CD14-positive monocyte (primary cell): ENCODE data around the gene DCHS1. TPM values are rescaled to one million over a fixed set of nuclear protein-coding genes. Genes with fewer than 3 reads are reported as not detected.

Source experiments
- DNase-seq, 3 donors: peaks; one replicate each; pipeline ENCODE4 v3.0.0-alpha.2; 2011 to 2022
- H2AFZ ChIP-seq: 2 replicates; pipeline ENCODE4 v1.6.0; 2012; ENCODE audit warnings: mild to moderate bottlenecking, low read depth, low read length, inconsistent platforms; ENCODE audit not compliant: insufficient read depth, poor library complexity, severe bottlenecking
- H3K27ac ChIP-seq, 2 donors: 1 replicate in 1 of 2; 2 replicates in 1 of 2; pipeline ENCODE4 v1.5.1; 2012 to 2013; ENCODE audit warnings: low read length in 2 of 2, control low read depth in 1 of 2, inconsistent platforms in 1 of 2, low read depth in 1 of 2, mild to moderate bottlenecking in 1 of 2
- H3K27me3 ChIP-seq, 2 donors: one replicate each; pipeline versions ENCODE4 v1.6.0 to v1.6.1; 2011 to 2013; ENCODE audit warnings: low read length in 2 of 2; ENCODE audit not compliant: control insufficient read depth in 2 of 2, insufficient read depth in 2 of 2
- H3K36me3 ChIP-seq, 2 donors: replicated peaks in 1 of 2; 1 replicate in 1 of 2; 2 replicates in 1 of 2; pipeline versions ENCODE4 v1.5.1 to v1.6.1; 2012 to 2013; ENCODE audit warnings: low read length in 2 of 2, control low read depth in 1 of 2, inconsistent platforms in 1 of 2, mild to moderate bottlenecking in 1 of 2; ENCODE audit not compliant: insufficient read depth in 2 of 2, control insufficient read depth in 1 of 2
- H3K4me1 ChIP-seq, 2 donors: 1 replicate in 1 of 2; 2 replicates in 1 of 2; pipeline versions ENCODE4 v1.5.1 to v1.6.1; 2012 to 2013; ENCODE audit warnings: low read length in 2 of 2, control low read depth in 1 of 2, inconsistent platforms in 1 of 2, mild to moderate bottlenecking in 1 of 2, moderate library complexity in 1 of 2; ENCODE audit not compliant: insufficient read depth in 2 of 2, control insufficient read depth in 1 of 2
- H3K4me2 ChIP-seq: replicated peaks from 2 replicates; pipeline ENCODE3; 2012; ENCODE audit warnings: low read length, moderate library complexity, mild to moderate bottlenecking; ENCODE audit not compliant: poor library complexity, severe bottlenecking; ENCODE audit errors: extremely low read depth
- H3K4me3 ChIP-seq, 3 experiments: fragments of 200-600 bp in 1 of 3; sonication (generic) in 1 of 3; replicated peaks in 1 of 3; 1 replicate in 2 of 3; 2 replicates in 1 of 3; pipeline ENCODE4 v1.5.1; 2011 to 2013; ENCODE audit warnings: low read length in 3 of 3, mild to moderate bottlenecking in 3 of 3, control low read depth in 2 of 3, low read depth in 2 of 3, inconsistent platforms in 1 of 3, moderate library complexity in 1 of 3
- H3K79me2 ChIP-seq: 2 replicates; pipeline ENCODE4 v1.6.0; 2012; ENCODE audit warnings: mild to moderate bottlenecking, control low read depth, inconsistent platforms, low read length, moderate library complexity; ENCODE audit not compliant: insufficient read depth
- H3K9ac ChIP-seq: 2 replicates; pipeline ENCODE4 v1.6.0; 2017; ENCODE audit warnings: low read length, mild to moderate bottlenecking; ENCODE audit not compliant: insufficient read depth, poor library complexity, severe bottlenecking
- H3K9me3 ChIP-seq, 2 donors: replicated peaks in 1 of 2; 1 replicate in 1 of 2; 2 replicates in 1 of 2; pipeline versions ENCODE4 v1.5.1 to v1.6.1; 2012 to 2013; ENCODE audit warnings: low read length in 2 of 2, control low read depth in 1 of 2; ENCODE audit not compliant: control insufficient read depth in 1 of 2, insufficient read depth in 1 of 2
- H4K20me1 ChIP-seq: 2 replicates; pipeline ENCODE4 v1.6.0; 2012; ENCODE audit warnings: mild to moderate bottlenecking, low read length, control low read depth, moderate library complexity; ENCODE audit not compliant: insufficient read depth
- H3K27ac Mint-ChIP-seq, 7 donors: one replicate each; pipeline ENCODE4 v1.8.0; 2020; ENCODE audit warnings: mild to moderate bottlenecking in 7 of 7, mixed read lengths in 7 of 7, moderate library complexity in 6 of 7, inconsistent platforms in 2 of 7
- H3K27me3 Mint-ChIP-seq, 3 donors: one replicate each; pipeline ENCODE4 v1.8.0; 2021 to 2022; ENCODE audit warnings: low read depth in 3 of 3, mild to moderate bottlenecking in 3 of 3, mixed read lengths in 3 of 3, moderate library complexity in 3 of 3, inconsistent platforms in 1 of 3
- H3K36me3 Mint-ChIP-seq, 2 donors: one replicate each; pipeline ENCODE4 v1.8.0; 2020; ENCODE audit warnings: mixed read lengths in 2 of 2, inconsistent platforms in 1 of 2, mild to moderate bottlenecking in 1 of 2
- H3K4me1 Mint-ChIP-seq: one replicate; pipeline ENCODE4 v1.8.0; 2020; ENCODE audit warnings: mild to moderate bottlenecking, mixed read lengths
- H3K4me3 Mint-ChIP-seq, 2 donors: one replicate each; pipeline ENCODE4 v1.8.0; 2020; ENCODE audit warnings: mild to moderate bottlenecking in 2 of 2, mixed read lengths in 2 of 2, moderate library complexity in 1 of 2
- H3K9me3 Mint-ChIP-seq, 7 donors: one replicate each; pipeline ENCODE4 v1.8.0; 2020 to 2022; ENCODE audit warnings: mixed read lengths in 7 of 7, mild to moderate bottlenecking in 6 of 7, moderate library complexity in 6 of 7, inconsistent platforms in 2 of 7
- WGBS: methylation state at CpG from one replicate; pipeline ENCODE4 v1.1.5; 2013; ENCODE audit warnings: missing lambda C conversion rate; ENCODE audit not compliant: insufficient coverage; 5-methylcytosine and 5-hydroxymethylcytosine counted together
- intact Hi-C, 2 donors: fragments of 100-400 bp; cut with micrococcal nuclease; formaldehyde crosslinking; loops; one replicate each; pipeline versions ENCODE4 v1.15.0 to v1.15.1; 2023
- polyA plus RNA-seq, 3 donors: library from polyadenylated mRNA; depleted of rRNA in 1 of 3; unstranded in 2 of 3; stranded (reverse) in 1 of 3; fragments of 300-500 nt in 2 of 3; fragments of >200 nt in 1 of 3; fragmentation: Illumina TruSeq in 2 of 3; gene quantifications; 1 replicate in 2 of 3; 2 replicates in 1 of 3; pipeline ENCODE4 v1.2.3, GENCODE V29; 2012 to 2021
- TF ChIP-seq, protein P1 (sequence below): fragments of 200-600 bp; IDR thresholded peaks from one replicate; pipeline ENCODE4 v1.8.0; 2022; ENCODE audit warnings: antibody characterized with exemption, mild to moderate bottlenecking

DCHS1 gene
- polyA plus RNA-seq, 3 donors, result 0.01 to 0.88 (median 0.02) TPM

DNA sequence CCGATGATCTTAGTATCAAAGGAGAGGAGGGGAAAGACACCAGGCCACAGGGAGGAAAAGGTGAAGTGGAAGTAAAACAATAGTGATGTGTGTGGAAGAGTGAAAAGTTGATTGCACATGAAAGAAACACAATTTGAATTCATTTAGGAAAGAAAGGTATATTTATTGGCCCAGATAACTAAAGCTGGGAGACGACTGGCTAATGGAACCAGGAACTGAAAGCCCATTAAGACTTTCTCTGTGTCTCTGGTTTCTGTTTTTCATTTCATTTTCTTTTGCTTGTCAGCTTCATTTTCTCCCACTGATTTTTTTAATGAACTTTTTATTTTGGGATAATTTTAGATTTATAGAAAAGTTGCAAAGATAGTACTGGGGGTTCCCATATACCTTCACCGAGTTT lies 5.1 kb upstream of the DCHS1 start:
- H3K27me3 Mint-ChIP-seq, result peaks cover 16 to 20% (median 17%) of the 10 kb centered on the region in 3 donors

DNA sequence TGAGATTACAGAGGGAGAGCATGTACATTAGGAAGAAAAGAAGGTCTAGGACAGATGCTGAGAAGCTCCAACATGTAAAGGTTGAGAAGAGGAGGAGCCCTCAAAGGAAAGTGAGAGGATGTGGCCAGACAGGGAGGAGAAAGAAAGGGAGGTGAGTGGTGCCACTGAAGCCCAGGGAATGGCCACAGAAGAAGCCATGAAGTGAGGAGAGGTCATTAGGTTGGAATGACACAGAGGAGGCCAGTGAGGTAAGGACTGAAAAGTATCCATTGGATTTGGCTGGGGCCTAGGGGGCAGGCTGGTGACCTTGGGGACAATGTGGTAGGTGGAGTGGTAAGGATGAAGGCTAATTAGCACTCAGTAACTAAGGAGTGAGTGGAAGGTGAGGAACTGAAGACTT lies 3.0 kb upstream of the DCHS1 start:
- DNase-seq, result no peak
- H3K36me3 Mint-ChIP-seq, result no peaks in the 10 kb centered on the region
- H3K9ac ChIP-seq, result no peak overlapping the region
- peaks cover 30 to 31% of the 10 kb centered on the region in 2 donors for H3K27me3 ChIP-seq
- no peaks in the 10 kb centered on the region for H3K79me2 ChIP-seq
- no peak overlapping the region for H3K4me2 ChIP-seq
- peaks cover 0 to 4% (median 0%) of the 10 kb centered on the region in 7 donors for H3K9me3 Mint-ChIP-seq
- peaks cover 0 to 5% of the 10 kb centered on the region in 2 donors for H3K9me3 ChIP-seq
- no peak overlapping the region for H3K4me3 ChIP-seq
- TF ChIP-seq, protein P1, sequence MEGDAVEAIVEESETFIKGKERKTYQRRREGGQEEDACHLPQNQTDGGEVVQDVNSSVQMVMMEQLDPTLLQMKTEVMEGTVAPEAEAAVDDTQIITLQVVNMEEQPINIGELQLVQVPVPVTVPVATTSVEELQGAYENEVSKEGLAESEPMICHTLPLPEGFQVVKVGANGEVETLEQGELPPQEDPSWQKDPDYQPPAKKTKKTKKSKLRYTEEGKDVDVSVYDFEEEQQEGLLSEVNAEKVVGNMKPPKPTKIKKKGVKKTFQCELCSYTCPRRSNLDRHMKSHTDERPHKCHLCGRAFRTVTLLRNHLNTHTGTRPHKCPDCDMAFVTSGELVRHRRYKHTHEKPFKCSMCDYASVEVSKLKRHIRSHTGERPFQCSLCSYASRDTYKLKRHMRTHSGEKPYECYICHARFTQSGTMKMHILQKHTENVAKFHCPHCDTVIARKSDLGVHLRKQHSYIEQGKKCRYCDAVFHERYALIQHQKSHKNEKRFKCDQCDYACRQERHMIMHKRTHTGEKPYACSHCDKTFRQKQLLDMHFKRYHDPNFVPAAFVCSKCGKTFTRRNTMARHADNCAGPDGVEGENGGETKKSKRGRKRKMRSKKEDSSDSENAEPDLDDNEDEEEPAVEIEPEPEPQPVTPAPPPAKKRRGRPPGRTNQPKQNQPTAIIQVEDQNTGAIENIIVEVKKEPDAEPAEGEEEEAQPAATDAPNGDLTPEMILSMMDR, result no peak
- no peak overlapping the region for H3K27ac Mint-ChIP-seq
- H3K27ac ChIP-seq, result no peak overlapping the region
- H3K4me3 Mint-ChIP-seq, result no peak overlapping the region
- no peaks in the 10 kb centered on the region for H3K36me3 ChIP-seq
- intact Hi-C loops, result no loop called here
- peaks cover 15 to 18% (median 17%) of the 10 kb centered on the region in 3 donors for H3K27me3 Mint-ChIP-seq
- no peaks in the 10 kb centered on the region for H4K20me1 ChIP-seq
- peaks cover 9% of the 10 kb centered on the region for H3K4me1 Mint-ChIP-seq
- no peak overlapping the region for H2AFZ ChIP-seq
- peaks cover 4% of the 10 kb centered on the region in 2 donors for H3K4me1 ChIP-seq

More for the DNA sequence above, 5.1 kb upstream of the DCHS1 start:
- Histone ChIP-seq H2AFZ (no peak overlapping the region), H3K36me3 (no peaks in the 10 kb centered on the region), H3K27me3 (peaks cover 16 to 17% of the 10 kb centered on the region in 2 donors), H3K27ac (no peak overlapping the region), H3K4me1 (no peaks in the 10 kb centered on the region), H3K4me3 (no peak overlapping the region), H3K9ac (no peak overlapping the region), H4K20me1 (no peaks in the 10 kb centered on the region), H3K9me3 (peaks cover 0 to 5% of the 10 kb centered on the region in 2 donors), H3K4me2 (no peak overlapping the region), H3K79me2 (no peaks in the 10 kb centered on the region)
- Mint-ChIP-seq H3K27ac (no peak overlapping the region), H3K9me3 (peaks cover 0 to 4% (median 0%) of the 10 kb centered on the region in 7 donors), H3K4me1 (peaks cover 9% of the 10 kb centered on the region), H3K36me3 (no peaks in the 10 kb centered on the region), H3K4me3 (no peak overlapping the region)
- intact Hi-C loops, result no loop called here
- WGBS, result 62% methylated on average over 2 of the region's 3 CpGs
- no peak for DNase-seq
- TF ChIP-seq, protein P1, result no peak
